ENCODE results near the gene R3HDM2. TPM values are rescaled to one million over a fixed set of nuclear protein-coding genes. Genes with fewer than 3 reads are reported as not detected.

The R3HDM2 gene
- polyA plus RNA-seq, 4 donors = 52.3 to 104 (median 80.9) TPM

GRCh38 chr12:57210926-57211692 lies 219.7 kb downstream of the R3HDM2 start:
- no peak for DNase-seq (ENCODE audit: low read depth in 4 of 4, low spot score in 2 of 4)

- DNase-seq (ENCODE audit: low read depth in 4 of 4, low spot score in 2 of 4) = no peak
Measured at GRCh38 chr12:57210461-57210860, 220.4 kb downstream of the R3HDM2 start.

- no peak for DNase-seq (ENCODE audit: low read depth in 4 of 4, low spot score in 2 of 4)
Measured at GRCh38 chr12:57209916-57210315, 220.9 kb downstream of the R3HDM2 start.

- no peak for DNase-seq (ENCODE audit: low read depth in 4 of 4, low spot score in 2 of 4)
Measured at GRCh38 chr12:57208631-57209282, 222.1 kb downstream of the R3HDM2 start.

GRCh38 chr12:57207731-57208630 lies 222.9 kb downstream of the R3HDM2 start:
- no peak for DNase-seq (ENCODE audit: low read depth in 4 of 4, low spot score in 2 of 4)

GRCh38 chr12:57205931-57206330 lies 224.9 kb downstream of the R3HDM2 start:
- no peak for DNase-seq (ENCODE audit: low read depth in 4 of 4, low spot score in 2 of 4)

GRCh38 chr12:57205186-57205585 lies 225.7 kb downstream of the R3HDM2 start:
- no peak for DNase-seq (ENCODE audit: low read depth in 4 of 4, low spot score in 2 of 4)

GRCh38 chr12:57204454-57204853 lies 226.4 kb downstream of the R3HDM2 start:
- DNase-seq (ENCODE audit: low read depth in 4 of 4, low spot score in 2 of 4) = no peak

- DNase-seq (ENCODE audit: low read depth in 4 of 4, low spot score in 2 of 4) = no peak
Measured at GRCh38 chr12:57203791-57204190, 227.1 kb downstream of the R3HDM2 start.

Other genes starting within 250 kb of the R3HDM2 start
- gene NXPH4, start 214.2 kb downstream of the R3HDM2 start, polyA plus RNA-seq (ENCODE audit: insufficient read length in 4 of 4) = 1 to 10 TPM; 2.2 to 6.3 (median 5.2) TPM
- gene SHMT2, start 201.3 kb downstream of the R3HDM2 start, polyA plus RNA-seq (ENCODE audit: insufficient read length in 4 of 4) = 10 to 100 TPM; 67.7 to 91.4 (median 77.7) TPM
- gene STAC3, start 179.9 kb downstream of the R3HDM2 start, polyA plus RNA-seq (ENCODE audit: insufficient read length in 4 of 4) = 1 to 10 TPM; 1.9 to 8.4 (median 5.4) TPM
- gene INHBC, start 3.7 kb upstream of the R3HDM2 start, polyA plus RNA-seq (ENCODE audit: insufficient read length in 4 of 4) = under 1 TPM; 0.19 to 0.25 (median 0.20) TPM
- under 1 TPM; 0.55 to 0.99 (median 0.67) TPM for gene INHBE, start 24.3 kb upstream of the R3HDM2 start, polyA plus RNA-seq (ENCODE audit: insufficient read length in 4 of 4)
- 10 to 100 TPM; 15.0 to 31.1 (median 19.3) TPM for gene GLI1, start 28.7 kb upstream of the R3HDM2 start, polyA plus RNA-seq (ENCODE audit: insufficient read length in 4 of 4)
- gene ARHGAP9, start 48.8 kb upstream of the R3HDM2 start, polyA plus RNA-seq (ENCODE audit: insufficient read length in 4 of 4) = 1 to 10 TPM; 1.1 to 3.8 (median 3.1) TPM
- gene MARS1, start 57.0 kb upstream of the R3HDM2 start, polyA plus RNA-seq (ENCODE audit: insufficient read length in 4 of 4) = 100 to 1,000 TPM in 3 of 4 donors, 10 to 100 TPM in 1; 94.7 to 157 (median 126) TPM
- 10 to 100 TPM; 30.1 to 35.2 (median 32.7) TPM for gene DDIT3, start 89.5 kb upstream of the R3HDM2 start, polyA plus RNA-seq (ENCODE audit: insufficient read length in 4 of 4)
- 10 to 100 TPM; 38.4 to 98.6 (median 75.0) TPM for gene MBD6, start 91.8 kb upstream of the R3HDM2 start, polyA plus RNA-seq (ENCODE audit: insufficient read length in 4 of 4)
- 100 to 1,000 TPM; 160 to 179 (median 169) TPM for gene DCTN2, start 116.1 kb upstream of the R3HDM2 start, polyA plus RNA-seq (ENCODE audit: insufficient read length in 4 of 4)
- gene KIF5A, start 119.0 kb upstream of the R3HDM2 start, polyA plus RNA-seq (ENCODE audit: insufficient read length in 4 of 4) = 1 to 10 TPM in 1 of 4 donors, under 1 TPM in 3; 0.30 to 1.0 (median 0.54) TPM
- 10 to 100 TPM; 38.0 to 46.0 (median 39.5) TPM for gene PIP4K2C, start 160.1 kb upstream of the R3HDM2 start, polyA plus RNA-seq (ENCODE audit: insufficient read length in 4 of 4)
- gene DTX3, start 173.8 kb upstream of the R3HDM2 start, polyA plus RNA-seq (ENCODE audit: insufficient read length in 4 of 4) = 10 to 100 TPM; 47.7 to 75.1 (median 61.0) TPM
- 10 to 100 TPM; 29.2 to 38.3 (median 34.6) TPM for gene ARHGEF25, start 180.4 kb upstream of the R3HDM2 start, polyA plus RNA-seq (ENCODE audit: insufficient read length in 4 of 4)
- 1 to 10 TPM in 1 of 4 donors, under 1 TPM in 3; 0.58 to 1.4 (median 0.76) TPM for gene B4GALNT1, start 202.2 kb upstream of the R3HDM2 start, polyA plus RNA-seq (ENCODE audit: insufficient read length in 4 of 4)

Measured in left renal cortex interstitium (tissue), 4 donors.